HG03460 (cell line): ENCODE data around the gene SMAD6.
A peak's percentile ranks its signal among the peaks of the same experiment; 100 is the strongest.

Experiments
- ATAC-seq: cut with Tn5 transposase; IDR thresholded peaks from one replicate; pipeline ENCODE4 v1.9.1; 2021; ENCODE audit not compliant: unreplicated experiment

SMAD6 gene

DNA sequence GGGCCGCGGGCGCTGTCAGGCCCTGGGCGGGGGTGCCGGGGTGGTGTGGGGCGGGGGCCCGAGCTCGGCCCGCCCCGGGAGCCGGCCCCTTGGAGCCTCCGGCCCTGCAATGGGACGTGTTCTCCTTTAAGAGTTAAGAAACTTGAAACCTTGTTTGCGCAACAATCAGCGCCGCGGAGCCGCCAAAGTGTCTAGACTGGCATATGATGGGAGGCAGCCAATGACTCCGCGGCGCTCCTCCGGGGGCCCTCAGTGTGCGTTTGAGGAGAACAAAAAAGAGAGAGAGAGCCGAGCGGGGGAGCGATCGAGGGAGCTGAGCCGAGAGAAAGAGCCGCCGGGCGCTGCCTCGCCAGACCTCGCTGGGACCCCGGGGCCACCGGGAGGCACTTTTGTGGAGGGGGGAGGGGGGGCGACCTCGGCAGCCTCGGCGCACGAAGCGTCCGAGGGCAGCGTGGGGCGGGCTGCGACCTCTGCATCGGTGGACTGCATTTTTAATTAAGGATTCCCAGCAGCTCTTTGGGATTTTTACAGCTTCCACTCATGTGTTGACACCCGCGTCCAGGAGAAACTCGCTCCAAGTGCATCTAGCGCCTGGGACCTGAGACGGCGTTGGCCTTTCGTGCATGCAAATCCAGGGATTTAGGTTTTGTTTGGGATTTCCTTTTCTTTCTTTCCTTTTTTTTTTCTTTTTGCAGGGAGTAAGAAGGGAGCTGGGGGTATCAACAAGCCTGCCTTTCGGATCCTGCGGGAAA, at the start of gene SMAD6:
Gene SMAD6, plus strand, starts transcription at position 202 of the 752 bp plus-strand sequence. CDS start 1,023 bp downstream, outside the sequence.
- peak; percentile 31 for ATAC-seq

DNA sequence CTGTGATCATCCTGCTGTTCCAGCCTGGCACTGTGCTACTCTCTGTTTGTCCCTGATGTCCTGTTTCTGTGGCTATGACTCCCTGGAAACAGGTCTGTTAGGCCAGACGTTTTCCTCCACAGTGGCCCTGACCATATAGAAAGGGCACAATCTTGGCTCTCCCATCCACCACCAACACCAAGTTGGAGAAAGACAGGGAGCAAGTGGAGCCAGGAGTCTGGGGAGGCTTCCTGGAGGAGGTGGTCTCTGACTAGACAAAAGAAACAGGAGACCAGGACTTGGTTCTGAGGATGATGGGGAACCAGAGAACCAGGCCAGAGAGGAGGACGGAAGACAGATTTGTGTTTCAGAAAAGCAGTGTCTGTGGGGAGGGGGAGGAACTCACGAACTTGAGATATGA, 49.2 kb upstream of the SMAD6 start:
- ATAC-seq: no peak

DNA sequence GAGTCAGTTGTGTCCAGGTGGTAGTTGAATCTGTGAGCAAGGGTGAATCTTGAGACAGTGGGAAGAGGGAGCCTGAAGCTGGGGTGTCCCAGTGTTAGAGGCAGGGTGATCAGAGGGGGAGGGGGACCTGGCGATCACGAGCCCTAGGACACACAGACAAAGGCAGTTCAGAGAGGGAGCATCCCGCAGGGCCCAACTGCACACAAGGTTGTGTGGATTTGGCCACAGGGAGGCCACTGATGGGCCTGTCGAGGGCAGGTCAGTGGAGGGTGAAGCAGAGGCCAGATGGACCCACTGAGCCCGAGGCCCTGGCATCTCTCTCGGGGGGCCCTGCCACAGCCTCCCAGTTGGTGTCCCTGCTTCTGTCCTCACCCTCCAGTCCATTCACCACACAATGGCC, 48.6 kb upstream of the SMAD6 start:
- ATAC-seq: no peak

GRCh38 chr15:66653852-66654251, 48.2 kb upstream of the SMAD6 start:
- ATAC-seq: no peak

DNA sequence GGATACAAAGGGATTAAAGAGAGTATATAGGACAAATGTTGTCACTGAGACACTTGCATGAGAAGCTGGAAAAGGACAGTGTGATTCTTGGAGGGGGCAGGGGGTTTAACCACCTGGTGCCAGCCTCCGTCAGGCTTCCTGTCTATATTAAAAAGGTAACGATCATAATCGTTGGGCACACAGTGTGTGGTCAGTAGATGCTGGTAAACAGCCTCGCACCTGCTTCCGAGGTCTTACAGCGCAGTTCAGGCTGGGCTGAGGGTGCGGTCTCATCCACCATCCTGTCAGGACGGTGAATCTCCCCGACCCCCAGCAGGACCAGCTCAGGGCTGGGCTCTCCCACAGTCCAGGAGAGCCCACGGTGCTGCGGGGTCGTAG, 47.7 kb upstream of the SMAD6 start:
- ATAC-seq: no peak

- no peak for ATAC-seq
Observed at GRCh38 chr15:66654739-66655375, 47.2 kb upstream of the SMAD6 start.

GRCh38 chr15:66655511-66655910, 46.5 kb upstream of the SMAD6 start:
- no peak for ATAC-seq

DNA sequence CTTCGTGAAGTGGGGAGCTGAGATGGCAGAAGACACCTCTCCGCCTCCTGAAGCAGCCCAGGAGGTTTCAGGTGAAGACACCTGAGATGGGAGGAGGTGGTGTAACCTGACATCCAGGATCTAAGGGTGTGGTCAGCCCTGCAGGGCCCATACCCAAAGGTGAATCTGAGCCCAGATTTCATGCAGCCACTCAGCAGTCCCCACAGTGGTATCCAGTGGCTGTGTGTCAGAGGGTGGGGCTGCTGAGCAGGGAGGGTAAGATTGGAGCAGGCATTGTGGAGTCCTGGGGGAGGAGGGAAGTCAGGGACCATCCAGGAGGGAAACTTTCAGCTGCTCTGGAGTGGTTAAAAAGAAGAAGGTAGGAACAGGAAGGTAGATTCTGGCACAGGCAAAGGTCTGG, 46.0 kb upstream of the SMAD6 start:
- ATAC-seq: no peak

- no peak for ATAC-seq
Observed at GRCh38 chr15:66657185-66658020, 44.6 kb upstream of the SMAD6 start.

- ATAC-seq: no peak
Observed at GRCh38 chr15:66658044-66658443, 44.0 kb upstream of the SMAD6 start.

DNA sequence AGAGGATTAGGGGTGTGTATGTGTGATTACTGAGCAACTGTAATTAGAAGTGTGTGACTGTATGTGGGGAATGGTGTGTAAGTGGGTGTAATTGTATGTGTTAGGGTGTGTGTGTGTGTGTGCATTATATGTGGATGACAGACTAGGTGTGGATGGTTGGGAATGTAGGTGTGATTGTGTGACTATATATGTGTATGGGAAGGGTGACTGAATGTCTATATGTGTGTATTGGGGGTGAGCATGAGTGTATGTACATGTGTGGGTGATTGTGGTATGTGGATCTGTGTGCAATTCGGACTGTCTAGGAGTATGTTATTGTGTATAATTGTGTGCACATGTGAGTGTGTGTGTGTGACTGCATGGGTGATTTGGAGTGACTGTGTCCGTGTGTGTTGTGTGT, 43.2 kb upstream of the SMAD6 start:
- ATAC-seq: no peak

- no peak for ATAC-seq
Observed at GRCh38 chr15:66659384-66659783, 42.7 kb upstream of the SMAD6 start.

DNA sequence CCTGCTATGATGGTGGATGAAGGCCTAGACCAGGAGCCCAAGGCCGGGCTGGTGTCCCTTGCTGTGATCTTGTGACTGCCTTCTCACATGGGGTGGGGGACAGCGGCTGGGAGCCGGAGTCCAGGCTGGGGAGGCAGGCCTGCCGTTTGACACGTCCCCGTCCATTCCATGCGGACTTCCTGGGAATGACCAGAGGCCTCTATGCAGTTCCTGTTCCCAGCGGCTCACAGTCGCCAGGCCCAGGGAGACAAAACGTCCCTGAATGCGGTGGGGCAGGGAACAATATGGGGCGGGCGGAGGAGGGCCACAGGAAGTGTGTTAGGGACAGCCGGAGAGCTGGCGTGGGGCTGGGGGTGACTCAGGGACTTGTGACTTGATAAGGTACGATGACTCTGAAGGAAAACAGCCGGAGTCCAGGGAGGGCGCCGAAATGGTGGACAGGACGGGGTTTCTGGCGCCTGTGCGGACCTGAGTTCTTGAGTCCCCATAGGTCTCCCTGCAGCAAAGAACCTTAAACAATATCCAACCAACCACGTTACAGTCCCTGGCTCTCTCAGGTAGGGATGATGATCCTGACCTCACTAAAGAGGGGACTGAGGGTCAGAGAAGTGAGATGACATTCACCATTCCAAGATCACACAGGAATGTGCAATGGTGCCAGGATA, 40.5 kb upstream of the SMAD6 start:
- no peak for ATAC-seq

GRCh38 chr15:66662522-66662921, 39.5 kb upstream of the SMAD6 start:
- ATAC-seq: no peak

DNA sequence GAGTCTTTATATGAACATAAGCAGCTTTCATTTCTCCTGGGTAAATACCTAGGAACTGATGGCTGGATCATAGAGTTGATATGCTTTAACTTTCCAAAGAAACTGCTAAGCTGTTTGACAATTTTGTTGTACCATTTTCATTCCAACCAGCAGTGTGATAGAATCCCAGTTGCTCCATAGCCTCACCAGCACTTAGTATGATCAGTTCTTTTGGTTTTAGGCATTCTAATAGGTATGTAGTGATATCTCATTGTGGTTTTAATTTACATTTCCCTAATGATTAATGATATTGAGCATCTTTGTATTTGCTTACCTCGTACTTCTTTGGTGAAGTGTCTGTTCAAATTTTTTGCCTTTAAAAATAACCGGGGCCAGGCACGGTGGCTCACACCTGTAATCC, 38.4 kb upstream of the SMAD6 start:
- no peak for ATAC-seq

GRCh38 chr15:66670175-66670574, 31.9 kb upstream of the SMAD6 start:
- ATAC-seq: no peak

GRCh38 chr15:66670762-66671580, 31.1 kb upstream of the SMAD6 start:
- ATAC-seq: no peak

DNA sequence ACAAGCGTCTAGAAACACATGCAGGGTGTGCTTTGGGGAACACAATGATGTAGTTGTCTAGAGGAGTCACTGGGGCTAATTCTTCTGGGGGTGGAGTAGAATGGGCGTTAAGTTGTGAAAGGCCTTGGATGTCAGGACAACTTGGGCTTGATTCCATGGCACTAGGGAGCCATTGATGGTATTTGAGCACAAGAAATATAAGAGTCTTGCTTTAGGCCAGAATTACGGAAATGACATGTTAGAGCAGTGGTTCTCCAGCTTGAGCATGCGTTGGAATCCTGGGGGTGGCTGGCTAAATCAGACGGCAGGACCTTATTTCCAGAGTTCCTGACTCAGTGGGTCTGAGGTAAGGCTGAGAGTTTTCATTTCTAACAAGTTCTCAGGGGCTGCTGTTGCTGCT, 29.2 kb upstream of the SMAD6 start:
- ATAC-seq: no peak

DNA sequence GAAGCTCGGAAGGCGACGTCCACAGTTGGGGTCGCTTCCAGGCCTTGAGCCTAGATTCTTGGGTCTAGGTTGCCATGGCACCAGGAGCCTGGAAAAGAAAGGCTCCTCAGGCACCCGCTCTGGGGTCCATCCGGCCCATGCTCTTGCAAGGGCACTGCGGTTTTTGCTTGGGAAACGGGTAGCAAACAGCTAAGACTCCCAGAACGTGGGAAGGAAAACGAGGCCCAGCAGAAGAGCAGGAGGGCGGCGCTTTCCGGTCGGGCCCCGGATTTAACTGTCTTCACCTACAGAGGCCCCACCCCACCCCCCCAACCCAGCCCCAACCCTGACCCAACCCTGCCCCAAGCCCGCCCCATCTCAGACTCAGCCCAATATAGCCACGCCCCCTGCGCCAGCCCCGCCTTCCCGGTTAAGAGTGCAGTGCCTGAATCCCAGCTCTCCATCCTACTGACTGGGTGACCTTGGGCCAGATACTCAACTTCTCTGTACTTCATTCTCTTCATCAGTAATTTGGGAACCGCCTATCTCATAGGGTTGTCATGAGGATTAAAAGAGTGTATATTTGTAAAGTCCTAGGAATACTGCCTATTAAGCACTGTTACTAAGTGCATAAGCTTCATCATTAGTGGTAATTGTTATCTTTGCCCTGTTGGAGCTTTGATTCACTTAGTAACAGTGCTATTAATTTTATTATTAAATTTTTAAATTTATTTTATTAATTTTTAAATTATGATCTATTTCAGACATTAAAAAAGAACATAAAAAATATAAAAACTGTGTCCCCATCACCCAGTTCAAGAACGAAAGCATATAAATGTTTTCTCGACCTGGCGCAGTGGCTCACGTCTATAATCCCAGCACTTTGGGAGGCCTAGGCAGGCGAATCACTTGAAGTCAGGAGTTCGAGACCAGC, 28.4 kb upstream of the SMAD6 start:
- no peak for ATAC-seq
